Panc1 (cell line): Measurements from ENCODE around the gene OSTC. TPM values are rescaled to one million over a fixed set of nuclear protein-coding genes. Genes with fewer than 3 reads are reported as not detected.

ENCODE experiments used
- ATAC-seq: fragments of 200-7000 bp; cut with Tn5 transposase; 2 replicates; pipeline ENCODE4 v1.9.1; 2020; ENCODE audit warnings: mild to moderate bottlenecking, moderate library complexity
- BruUV-seq: library from RNA; stranded (reverse); fragments of 400-500 nt; replicated peaks from 2 replicates; lab custom pipeline; 2021; lab: Mats Ljungman, UMichigan
- CTCF ChIA-PET: fragments of 300-600 bp; sonication (Branson Sonifier 250); formaldehyde crosslinking; loops from one replicate; lab custom pipeline; 2022; ENCODE audit warnings: antibody characterized with exemption; lab: Charles Lee
- POLR2A ChIA-PET: fragments of 300-600 bp; sonication (Branson Sonifier 250); formaldehyde crosslinking; loops from one replicate; lab custom pipeline; 2022; ENCODE audit warnings: antibody characterized with exemption; lab: Charles Lee
- DNase-seq: peaks from one replicate; pipeline ENCODE4 v3.0.0-alpha.2; 2010; ENCODE audit warnings: low read depth, low spot score
- H3K27ac ChIP-seq: 2 replicates; pipeline ENCODE4 v1.5.1; 2011; ENCODE audit warnings: mild to moderate bottlenecking, low read length, inconsistent platforms
- H3K27me3 ChIP-seq: fragments of 200-500 bp; sonication (Bioruptor generic); 2 replicates; pipeline ENCODE4 v1.6.0; 2014; ENCODE audit warnings: low read length, inconsistent platforms; ENCODE audit not compliant: control insufficient read depth, insufficient read depth
- H3K36me3 ChIP-seq: fragments of 200-500 bp; sonication (Bioruptor generic); 2 replicates; pipeline ENCODE4 v1.5.1; 2014; ENCODE audit warnings: inconsistent platforms, mild to moderate bottlenecking, low read length, moderate library complexity; ENCODE audit not compliant: control insufficient read depth, insufficient read depth
- H3K4me1 ChIP-seq: 2 replicates; pipeline ENCODE4 v1.5.1; 2011; ENCODE audit warnings: inconsistent platforms, mild to moderate bottlenecking, low read length, moderate library complexity; ENCODE audit not compliant: control insufficient read depth, insufficient read depth
- H3K4me3 ChIP-seq, 2 experiments: 2 replicates each; pipeline ENCODE4 v1.5.1; 2011 to 2012; ENCODE audit warnings: low read depth in 2 of 2, low read length in 2 of 2, mild to moderate bottlenecking in 2 of 2, inconsistent platforms in 1 of 2, moderate library complexity in 1 of 2
- H3K9me3 ChIP-seq: fragments of 200-500 bp; sonication (Bioruptor generic); 2 replicates; pipeline ENCODE4 v1.5.1; 2014; ENCODE audit warnings: low read depth, mild to moderate bottlenecking, inconsistent platforms, low read length, moderate library complexity; ENCODE audit not compliant: control insufficient read depth, insufficient read depth
- POLR2AphosphoS5 ChIP-seq: IDR thresholded peaks from 2 replicates; pipeline ENCODE4 v1.6.1; 2012; ENCODE audit warnings: mild to moderate bottlenecking, low read depth, low read length, moderate library complexity
- REST ChIP-seq, 2 experiments: IDR thresholded peaks; 2 replicates each; pipeline ENCODE4 v1.6.1; 2011 to 2012; ENCODE audit warnings: low read depth in 2 of 2, control low read depth in 1 of 2, low read length in 1 of 2, mild to moderate bottlenecking in 1 of 2, moderate library complexity in 1 of 2; ENCODE audit not compliant: insufficient read depth in 1 of 2
- SIN3A ChIP-seq: IDR thresholded peaks from 2 replicates; pipeline ENCODE4 v1.6.1; 2012; ENCODE audit warnings: low read depth, mild to moderate bottlenecking, low read length, moderate library complexity, borderline replicate concordance; ENCODE audit not compliant: insufficient read depth
- TCF7L2 ChIP-seq: IDR thresholded peaks from 2 replicates; pipeline ENCODE4 v1.6.1; 2011; ENCODE audit warnings: mild to moderate bottlenecking, low read depth, low read length, inconsistent platforms
- in situ Hi-C: cut with HindIII; loops from 2 replicates; pipeline ENCODE4 v1.10.0; 2016; ENCODE audit warnings: low sequenced_read_pairs, low pct_unique_long_range_greater_than_20kb
- intact Hi-C: fragments of 100-400 bp; cut with micrococcal nuclease; formaldehyde crosslinking; loops from one replicate; pipeline ENCODE4 v1.10.0; 2022; ENCODE audit not compliant: unreplicated experiment
- total RNA-seq: library from RNA; stranded (reverse); gene quantifications from one replicate; pipeline ENCODE4 v1.2.1, GENCODE V29; 2021; ENCODE audit not compliant: unreplicated experiment
- TF ChIP-seq, protein P1 (sequence below): fragments of 450-650 bp; IDR thresholded peaks from 2 replicates; pipeline ENCODE4 v1.5.1; 2017; ENCODE audit warnings: mild to moderate bottlenecking

The OSTC gene
- total RNA-seq, 1 experiment from 2014 or later, result 57.8 TPM

- ATAC-seq (no peak), DNase-seq (no peak)
- in situ Hi-C loops (no loop called here), intact Hi-C loops (no loop called here)
- Histone ChIP-seq H3K27me3 (no peaks in the 10 kb centered on the region), H3K27ac (no peak overlapping the region), H3K36me3 (no peaks in the 10 kb centered on the region), H3K9me3 (no peaks in the 10 kb centered on the region), H3K4me1 (no peaks in the 10 kb centered on the region), H3K4me3 (no peak overlapping the region)
- ChIA-PET POLR2A (no interaction called here), CTCF (no interaction called here)
- no peak for TF ChIP-seq TCF7L2
- TF ChIP-seq, protein P1, sequence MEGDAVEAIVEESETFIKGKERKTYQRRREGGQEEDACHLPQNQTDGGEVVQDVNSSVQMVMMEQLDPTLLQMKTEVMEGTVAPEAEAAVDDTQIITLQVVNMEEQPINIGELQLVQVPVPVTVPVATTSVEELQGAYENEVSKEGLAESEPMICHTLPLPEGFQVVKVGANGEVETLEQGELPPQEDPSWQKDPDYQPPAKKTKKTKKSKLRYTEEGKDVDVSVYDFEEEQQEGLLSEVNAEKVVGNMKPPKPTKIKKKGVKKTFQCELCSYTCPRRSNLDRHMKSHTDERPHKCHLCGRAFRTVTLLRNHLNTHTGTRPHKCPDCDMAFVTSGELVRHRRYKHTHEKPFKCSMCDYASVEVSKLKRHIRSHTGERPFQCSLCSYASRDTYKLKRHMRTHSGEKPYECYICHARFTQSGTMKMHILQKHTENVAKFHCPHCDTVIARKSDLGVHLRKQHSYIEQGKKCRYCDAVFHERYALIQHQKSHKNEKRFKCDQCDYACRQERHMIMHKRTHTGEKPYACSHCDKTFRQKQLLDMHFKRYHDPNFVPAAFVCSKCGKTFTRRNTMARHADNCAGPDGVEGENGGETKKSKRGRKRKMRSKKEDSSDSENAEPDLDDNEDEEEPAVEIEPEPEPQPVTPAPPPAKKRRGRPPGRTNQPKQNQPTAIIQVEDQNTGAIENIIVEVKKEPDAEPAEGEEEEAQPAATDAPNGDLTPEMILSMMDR, result no peak
- no peak for TF ChIP-seq REST (IDR thresholded peaks at IDR 0.05; ENCODE audit: insufficient read depth in 1 of 2, low read depth in 2 of 2, low read length in 1 of 2)
- no peak for TF ChIP-seq SIN3A
- no peak for TF ChIP-seq POLR2AphosphoS5
- no TSS peak for BruUV-seq
Observed at GRCh38 chr4:108607079-108607815, 43.2 kb upstream of the OSTC start.

DNA sequence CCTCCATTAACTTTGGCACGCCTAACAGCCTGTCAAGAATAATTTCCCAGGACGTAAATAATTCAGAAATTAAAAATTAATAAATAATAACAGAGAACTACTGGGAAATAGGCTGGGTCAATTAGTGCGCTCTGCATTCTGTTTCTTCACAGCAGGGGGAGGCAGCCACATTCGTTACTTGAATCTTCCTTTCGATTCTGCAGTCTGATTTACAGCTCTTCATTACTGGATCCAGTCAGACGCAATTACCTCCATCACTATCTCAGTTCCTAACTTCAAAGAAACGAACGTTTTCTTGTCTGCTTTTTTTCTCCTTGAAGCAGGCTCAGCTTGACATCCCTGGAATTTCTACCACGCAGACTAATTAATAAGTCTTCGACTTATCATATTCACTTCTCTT is 39.0 kb upstream of the OSTC start:
- POLR2A ChIA-PET, result no interaction called here
- no TSS peak for BruUV-seq

More for the DNA sequence above, 39.0 kb upstream of the OSTC start:
- DNase-seq, result no peak
- Histone ChIP-seq H3K9me3 (no peaks in the 10 kb centered on the region), H3K27me3 (no peaks in the 10 kb centered on the region), H3K4me1 (no peaks in the 10 kb centered on the region), H3K27ac (no peak overlapping the region), H3K4me3 (no peak overlapping the region), H3K36me3 (no peaks in the 10 kb centered on the region)
- intact Hi-C loops (no loop called here), in situ Hi-C loops (no loop called here)
- no peak for ATAC-seq
- CTCF ChIA-PET, result no interaction called here
- TF ChIP-seq POLR2AphosphoS5, result no peak
- no peak for TF ChIP-seq REST (IDR thresholded peaks at IDR 0.05; ENCODE audit: insufficient read depth in 1 of 2, low read depth in 2 of 2, low read length in 1 of 2)
- no peak for TF ChIP-seq SIN3A
- TF ChIP-seq TCF7L2, result no peak
- TF ChIP-seq, protein P1, result no peak
